Activated T-cell treated with anti-CD3 and anti-CD28 coated beads, Interleukin-2, amount 50 U/mL, for 24 hours (primary cell): ENCODE measurements around the gene RUFY4.
"Not testable (repeated sequence)": the region's sequence is repeated elsewhere in the genome, so short reads cannot be mapped to it uniquely, and the experiment has no call there.

Experiments
- DNase-seq: peaks from one replicate; pipeline ENCODE4 v3.0.0-alpha.2; 2020
- H3K27ac Mint-ChIP-seq: 2 replicates; pipeline ENCODE4 v1.8.0; 2020; ENCODE audit warnings: mild to moderate bottlenecking, mixed read lengths
- H3K27me3 Mint-ChIP-seq: 2 replicates; pipeline ENCODE4 v1.8.0; 2020; ENCODE audit warnings: mixed read lengths
- H3K36me3 Mint-ChIP-seq: 2 replicates; pipeline ENCODE4 v1.8.0; 2020; ENCODE audit warnings: low read depth, mixed read lengths
- H3K4me1 Mint-ChIP-seq: 2 replicates; pipeline ENCODE4 v1.8.0; 2020; ENCODE audit warnings: low read depth, mixed read lengths
- H3K4me3 Mint-ChIP-seq: 2 replicates; pipeline ENCODE4 v1.8.0; 2020; ENCODE audit warnings: mild to moderate bottlenecking, moderate library complexity, mixed read lengths
- H3K9me3 Mint-ChIP-seq: 2 replicates; pipeline ENCODE4 v1.8.0; 2020; ENCODE audit warnings: mixed read lengths

RUFY4 gene

DNA sequence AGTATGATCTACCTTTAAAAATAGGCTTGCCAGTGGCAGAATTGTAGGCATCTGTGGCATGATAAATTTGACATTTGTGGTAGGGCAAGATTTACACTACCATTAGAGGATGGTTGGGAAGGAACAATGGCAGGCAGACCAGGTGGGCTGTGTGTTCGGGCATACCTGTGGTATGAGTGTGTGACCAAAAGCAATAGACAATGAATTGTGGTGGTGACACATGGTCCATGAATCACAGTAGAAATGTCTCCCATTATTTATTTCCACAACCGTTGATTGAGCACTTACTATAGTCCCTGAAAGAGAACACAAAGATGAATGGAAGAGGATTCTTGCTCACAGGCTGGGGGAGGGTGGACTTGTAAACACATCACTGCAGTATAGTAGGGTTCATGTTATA, 29.9 kb upstream of the RUFY4 start:
- Mint-ChIP-seq H3K27me3 (peaks cover 21% of the 10 kb centered on the region), H3K4me3 (no peak overlapping the region), H3K9me3 (no peaks in the 10 kb centered on the region), H3K4me1 (peaks cover 28% of the 10 kb centered on the region), H3K36me3 (no peaks in the 10 kb centered on the region), H3K27ac (no peak overlapping the region)
- no peak for DNase-seq

DNA sequence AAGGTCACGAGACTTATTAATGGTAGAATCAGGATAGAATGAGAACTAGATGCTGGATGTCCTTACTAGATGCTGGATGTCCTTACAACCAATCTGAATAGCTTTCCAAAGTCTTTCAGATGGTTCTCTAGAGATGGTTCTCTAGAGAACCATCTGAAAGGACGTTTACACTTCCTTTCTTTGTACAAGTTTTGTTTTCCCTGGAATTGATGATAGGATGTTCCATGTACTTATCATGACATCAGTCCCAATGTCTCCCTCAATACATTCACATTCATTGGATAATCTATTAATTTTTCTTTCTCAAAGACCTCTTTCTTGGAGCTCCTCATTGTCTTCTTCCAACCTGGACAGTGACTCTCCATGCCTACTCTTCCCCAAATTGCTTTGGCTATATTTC, 28.2 kb upstream of the RUFY4 start:
- DNase-seq = no peak
- Mint-ChIP-seq H3K27ac (no peak overlapping the region), H3K4me1 (peaks cover 18% of the 10 kb centered on the region), H3K27me3 (peaks cover 25% of the 10 kb centered on the region), H3K36me3 (no peaks in the 10 kb centered on the region), H3K4me3 (no peak overlapping the region), H3K9me3 (peaks cover 4% of the 10 kb centered on the region)

DNA sequence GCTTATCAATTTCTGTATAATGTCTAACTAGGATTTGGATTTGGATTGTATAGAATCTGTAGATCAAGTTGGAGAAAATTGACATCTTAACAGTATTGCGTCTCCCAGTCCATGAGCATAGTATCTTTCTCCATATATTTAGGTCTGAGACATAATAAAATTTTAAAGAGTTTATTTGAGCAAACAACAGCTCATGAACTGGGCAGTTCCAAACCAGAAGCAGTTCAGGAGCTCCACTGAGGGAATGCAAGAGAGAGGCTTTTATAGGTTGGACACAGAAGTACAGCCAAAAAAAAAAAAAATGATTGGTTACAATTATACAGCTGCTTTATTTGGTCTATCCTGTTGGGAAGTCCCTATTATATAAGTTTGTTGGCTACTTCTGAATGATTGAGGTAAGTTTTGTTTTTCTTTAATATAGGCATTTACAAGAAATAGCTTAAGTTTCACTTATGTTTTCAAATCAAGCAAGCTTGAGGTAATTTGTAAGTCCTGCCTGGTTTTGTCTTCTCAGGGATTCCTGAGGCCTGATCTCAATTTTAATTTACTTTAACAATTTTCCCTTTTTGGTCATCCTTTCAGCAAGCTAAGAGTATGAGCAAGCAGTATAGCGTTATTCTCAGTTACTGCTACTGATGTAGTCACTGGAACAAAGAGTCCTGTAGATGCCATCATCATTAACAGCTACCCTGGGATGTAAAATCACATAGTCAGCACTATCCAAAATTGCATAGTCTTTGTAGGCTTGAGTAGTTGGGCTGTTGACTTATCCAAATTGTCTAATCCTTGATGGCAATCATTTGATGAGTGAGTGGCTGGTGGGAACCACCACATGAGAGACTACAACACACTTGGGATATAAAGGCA, 27.5 kb upstream of the RUFY4 start:
- H3K9me3 Mint-ChIP-seq = peaks cover 4% of the 10 kb centered on the region
- H3K27me3 Mint-ChIP-seq = peaks cover 28% of the 10 kb centered on the region
- H3K4me3 Mint-ChIP-seq = no peak overlapping the region
- peaks cover 18% of the 10 kb centered on the region for H3K4me1 Mint-ChIP-seq
- DNase-seq = no peak
- H3K36me3 Mint-ChIP-seq = no peaks in the 10 kb centered on the region
- peak overlapping the region; percentile 72 for H3K27ac Mint-ChIP-seq

DNA sequence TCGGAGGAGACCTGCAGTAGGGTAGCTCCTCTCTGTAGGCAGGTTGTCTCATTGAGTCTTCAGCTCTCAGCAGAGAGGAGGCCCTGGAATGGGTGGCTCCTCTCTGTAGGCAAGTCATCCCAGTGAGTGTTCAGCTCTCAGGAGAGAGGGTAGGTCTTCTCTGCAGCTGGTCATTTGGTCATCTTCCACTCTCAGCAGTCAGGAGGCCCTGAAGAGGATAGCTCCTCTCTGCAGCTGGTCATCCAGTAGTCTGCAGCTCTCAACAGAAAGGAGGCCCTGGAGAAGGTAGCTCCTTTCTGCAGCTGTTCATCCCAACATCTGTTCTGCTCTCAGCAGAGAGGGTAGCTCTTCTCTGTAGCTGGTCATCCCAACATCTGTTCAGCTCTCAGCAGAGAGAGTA, 26.0 kb upstream of the RUFY4 start:
- DNase-seq = no peak
- H3K4me1 Mint-ChIP-seq = peaks cover 18% of the 10 kb centered on the region
- H3K27me3 Mint-ChIP-seq = peaks cover 29% of the 10 kb centered on the region
- H3K9me3 Mint-ChIP-seq = peaks cover 4% of the 10 kb centered on the region
- H3K36me3 Mint-ChIP-seq = no peaks in the 10 kb centered on the region
- no peak overlapping the region for H3K27ac Mint-ChIP-seq
- no peak overlapping the region for H3K4me3 Mint-ChIP-seq

DNA sequence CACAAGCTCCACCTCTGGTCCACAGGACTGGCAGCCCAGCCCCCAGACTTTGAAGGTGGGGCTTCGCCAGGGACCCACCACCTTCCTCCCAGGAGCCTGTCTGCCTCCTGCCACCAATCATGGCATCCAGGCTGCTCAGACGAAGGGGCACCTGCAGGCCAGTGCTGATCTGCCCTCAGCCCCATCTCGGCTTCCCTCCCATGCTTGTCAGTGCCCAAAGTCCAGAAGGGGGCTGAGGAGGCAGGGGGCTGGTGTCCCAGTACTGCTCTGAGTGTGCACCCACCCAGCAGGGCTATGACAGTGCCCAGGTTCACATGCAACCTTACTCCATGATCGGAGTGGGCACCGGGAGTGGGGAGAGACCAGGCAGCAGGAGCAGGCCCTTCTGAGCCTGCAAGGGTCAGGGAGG, 25.3 kb upstream of the RUFY4 start:
- Mint-ChIP-seq H3K27ac (no peak overlapping the region), H3K9me3 (peaks cover 4% of the 10 kb centered on the region), H3K4me3 (no peak overlapping the region), H3K4me1 (peaks cover 18% of the 10 kb centered on the region), H3K27me3 (peaks cover 31% of the 10 kb centered on the region), H3K36me3 (no peaks in the 10 kb centered on the region)
- DNase-seq = no peak

DNA sequence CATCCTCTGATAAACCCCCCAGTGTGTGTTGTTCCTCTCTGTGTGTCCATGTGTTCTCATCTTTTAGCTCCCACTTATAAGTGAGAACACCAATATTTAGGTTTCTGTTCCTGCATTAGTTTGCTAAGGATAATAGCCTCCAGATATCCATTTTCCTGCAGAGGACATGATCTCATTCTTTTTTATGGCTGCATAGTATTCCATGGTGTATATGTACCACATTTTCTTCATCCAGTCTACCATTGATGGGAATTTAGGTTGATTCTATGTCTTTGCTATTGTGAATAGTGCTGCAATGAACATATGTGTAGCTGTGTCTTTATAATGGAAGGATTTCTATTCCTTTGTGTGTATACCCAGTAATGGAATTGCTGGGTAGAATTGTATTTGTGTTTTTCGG, 24.5 kb upstream of the RUFY4 start:
- H3K9me3 Mint-ChIP-seq, H3K36me3 Mint-ChIP-seq, H3K27ac Mint-ChIP-seq, DNase-seq, H3K4me3 Mint-ChIP-seq: not testable (repeated sequence)
- H3K4me1 Mint-ChIP-seq = peaks cover 11% of the 10 kb centered on the region
- peaks cover 28% of the 10 kb centered on the region for H3K27me3 Mint-ChIP-seq

DNA sequence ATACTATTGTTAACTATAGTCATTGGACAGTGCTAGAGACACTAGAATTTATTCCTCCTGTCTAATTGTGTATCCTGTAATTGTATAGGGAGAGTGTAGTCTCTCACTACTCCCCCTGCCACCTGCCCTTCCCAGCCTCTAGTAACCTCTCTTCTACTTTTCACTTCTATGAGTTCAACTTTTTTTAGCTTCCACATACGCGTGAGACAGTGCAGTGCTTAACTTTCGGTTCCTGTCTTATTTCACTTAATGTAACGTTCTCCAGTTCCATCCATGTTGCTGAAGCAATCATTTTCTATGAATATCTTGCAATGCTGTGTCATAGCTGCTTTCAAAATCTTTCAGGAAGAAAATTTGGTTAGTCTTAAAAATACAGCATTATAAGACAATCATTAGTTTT, 22.8 kb upstream of the RUFY4 start:
- no peak overlapping the region for H3K27ac Mint-ChIP-seq
- no peak overlapping the region for H3K4me3 Mint-ChIP-seq
- DNase-seq = no peak
- peaks cover 15% of the 10 kb centered on the region for H3K9me3 Mint-ChIP-seq
- peaks cover 24% of the 10 kb centered on the region for H3K27me3 Mint-ChIP-seq
- peaks cover 7% of the 10 kb centered on the region for H3K4me1 Mint-ChIP-seq
- H3K36me3 Mint-ChIP-seq = no peaks in the 10 kb centered on the region

DNA sequence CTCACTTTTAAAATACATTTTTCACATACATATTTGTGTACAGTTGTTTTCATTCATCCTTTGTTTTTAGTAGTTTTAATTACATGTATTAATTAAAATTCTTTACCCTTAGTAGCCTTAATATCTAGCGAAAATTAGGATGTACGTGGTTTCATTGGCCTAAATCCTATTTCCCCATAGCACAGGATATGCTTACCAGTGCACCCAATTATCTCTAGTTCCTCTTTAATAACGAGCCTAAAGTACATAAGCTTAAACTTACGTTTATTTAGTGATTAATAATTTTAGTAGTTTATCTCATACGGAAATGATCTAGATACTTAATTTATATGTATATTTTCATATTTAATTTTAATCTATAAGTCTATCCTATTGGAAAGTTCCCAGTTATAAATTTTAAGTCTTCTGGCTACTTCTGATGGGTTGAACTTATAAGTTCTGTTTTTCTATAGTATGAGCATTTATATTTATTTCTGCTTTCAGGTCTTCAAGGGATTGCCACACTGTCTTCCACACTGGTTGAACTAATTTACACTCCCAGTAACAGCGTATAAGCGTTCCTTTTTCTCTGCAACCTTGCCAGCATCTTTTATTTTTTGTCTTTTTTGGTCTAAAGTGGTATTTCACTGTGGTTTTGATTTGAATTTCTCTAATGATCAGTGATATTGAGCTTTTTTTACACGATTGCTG, 21.4 kb upstream of the RUFY4 start:
- no peak for DNase-seq
- H3K4me1 Mint-ChIP-seq = no peaks in the 10 kb centered on the region
- H3K27me3 Mint-ChIP-seq = peaks cover 27% of the 10 kb centered on the region
- no peak overlapping the region for H3K27ac Mint-ChIP-seq
- peaks cover 15% of the 10 kb centered on the region for H3K9me3 Mint-ChIP-seq
- no peak overlapping the region for H3K4me3 Mint-ChIP-seq
- H3K36me3 Mint-ChIP-seq = no peaks in the 10 kb centered on the region

DNA sequence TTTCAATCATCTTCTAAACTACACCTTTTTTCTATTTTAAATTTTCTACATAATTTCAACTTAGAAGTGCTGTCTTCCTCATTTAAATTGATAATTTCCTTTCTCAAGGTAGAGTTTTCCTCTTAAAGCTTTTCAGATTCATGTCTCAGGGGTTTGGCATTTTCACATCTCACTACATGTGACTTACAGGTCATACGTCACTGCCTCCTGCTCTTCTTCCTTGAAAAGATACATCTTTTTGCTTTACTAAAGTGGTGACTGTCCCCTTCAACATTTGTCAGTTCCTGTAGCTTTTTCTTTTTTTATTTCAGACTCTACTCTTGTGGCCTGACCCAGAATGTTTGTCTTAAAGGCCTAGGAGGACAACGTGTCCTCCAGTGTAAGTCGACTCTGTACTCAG, 17.1 kb upstream of the RUFY4 start:
- Mint-ChIP-seq H3K27me3 (peaks cover 24% of the 10 kb centered on the region), H3K9me3 (peaks cover 11% of the 10 kb centered on the region), H3K36me3 (no peaks in the 10 kb centered on the region), H3K27ac (no peak overlapping the region), H3K4me3 (no peak overlapping the region), H3K4me1 (no peaks in the 10 kb centered on the region)
- DNase-seq = no peak

DNA sequence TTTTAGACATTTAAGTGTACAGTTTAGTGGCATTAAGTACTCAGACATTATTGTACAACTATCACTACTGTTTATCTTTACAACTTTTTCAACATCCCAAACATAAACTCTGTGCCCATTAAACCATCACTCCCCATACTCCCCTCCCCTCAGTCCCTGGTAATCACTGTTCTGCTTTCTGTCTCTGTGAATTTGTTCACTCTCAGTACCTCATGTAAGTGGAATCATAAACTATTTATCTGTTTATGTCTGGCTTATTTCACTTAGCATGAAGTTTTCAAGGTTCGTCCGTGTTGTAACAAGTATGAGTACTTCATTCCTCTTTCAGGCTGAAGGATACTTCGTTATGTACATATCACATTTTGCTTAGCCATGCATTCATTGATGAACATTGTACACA, 9.8 kb upstream of the RUFY4 start:
- H3K4me1 Mint-ChIP-seq = no peaks in the 10 kb centered on the region
- H3K9me3 Mint-ChIP-seq = no peaks in the 10 kb centered on the region
- H3K27me3 Mint-ChIP-seq = peaks cover 27% of the 10 kb centered on the region

DNA sequence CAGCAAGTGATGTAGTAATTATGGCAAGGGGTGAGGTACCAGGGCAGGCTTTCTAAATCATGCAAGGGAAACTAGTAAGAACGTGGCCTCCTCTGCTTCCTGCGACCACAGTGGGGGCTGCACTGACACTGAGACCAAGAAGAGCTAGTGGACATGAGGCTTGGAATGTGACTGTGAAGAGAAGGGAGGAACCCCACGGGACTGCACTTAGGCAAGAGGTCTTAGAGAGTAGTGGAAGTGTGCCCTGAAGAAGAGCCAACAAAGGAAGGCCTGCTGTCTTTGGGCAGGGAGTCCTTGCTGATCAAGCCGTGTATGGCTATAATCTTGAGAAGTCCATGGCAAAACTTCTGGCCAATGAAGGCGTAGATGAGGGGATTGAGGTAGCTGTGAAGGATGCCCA, 8.9 kb upstream of the RUFY4 start:
- Mint-ChIP-seq H3K27me3 (peaks cover 27% of the 10 kb centered on the region), H3K4me3 (no peak overlapping the region), H3K4me1 (no peaks in the 10 kb centered on the region), H3K9me3 (no peaks in the 10 kb centered on the region), H3K27ac (no peak overlapping the region), H3K36me3 (no peaks in the 10 kb centered on the region)
- DNase-seq = no peak

More for the DNA sequence above, 9.8 kb upstream of the RUFY4 start:
- H3K36me3 Mint-ChIP-seq = no peaks in the 10 kb centered on the region
- H3K4me3 Mint-ChIP-seq = no peak overlapping the region
- no peak for DNase-seq
- no peak overlapping the region for H3K27ac Mint-ChIP-seq

DNA sequence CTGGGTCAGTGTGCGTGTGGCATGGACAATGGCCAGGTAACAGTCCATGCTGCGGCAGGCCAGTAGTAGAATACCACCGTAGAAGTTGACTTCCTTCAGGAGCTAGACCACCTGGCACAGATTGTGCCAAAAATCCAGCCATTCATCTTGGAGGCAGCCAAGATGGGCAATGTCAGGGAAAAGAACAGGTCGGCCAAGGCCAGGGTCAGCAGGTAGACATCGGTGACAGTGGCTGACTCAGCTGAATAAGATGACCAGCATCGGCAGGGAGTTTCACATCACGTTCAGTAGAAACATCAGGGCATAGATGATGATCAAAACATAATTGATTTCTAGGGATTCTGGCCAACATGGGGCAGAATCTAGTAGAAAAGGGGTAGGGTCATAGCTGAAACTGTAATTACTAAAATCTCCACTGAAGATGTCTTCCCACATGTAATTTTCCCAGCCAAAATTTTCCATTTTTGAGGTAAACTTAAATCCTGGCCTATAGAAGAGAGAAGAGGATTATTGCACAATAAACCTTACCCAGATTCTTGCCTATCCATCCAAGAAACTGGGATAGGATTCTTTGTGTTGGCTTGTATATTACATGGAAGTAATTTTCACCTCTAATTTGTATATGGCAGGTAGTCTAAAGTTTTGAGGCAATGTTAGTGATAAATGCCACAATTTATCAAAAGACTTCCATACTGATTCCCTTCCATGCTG, 7.9 kb upstream of the RUFY4 start:
- Mint-ChIP-seq H3K27me3 (peaks cover 22% of the 10 kb centered on the region), H3K36me3 (no peaks in the 10 kb centered on the region), H3K9me3 (no peaks in the 10 kb centered on the region), H3K27ac (no peak overlapping the region), H3K4me3 (no peak overlapping the region), H3K4me1 (no peaks in the 10 kb centered on the region)
- no peak for DNase-seq

DNA sequence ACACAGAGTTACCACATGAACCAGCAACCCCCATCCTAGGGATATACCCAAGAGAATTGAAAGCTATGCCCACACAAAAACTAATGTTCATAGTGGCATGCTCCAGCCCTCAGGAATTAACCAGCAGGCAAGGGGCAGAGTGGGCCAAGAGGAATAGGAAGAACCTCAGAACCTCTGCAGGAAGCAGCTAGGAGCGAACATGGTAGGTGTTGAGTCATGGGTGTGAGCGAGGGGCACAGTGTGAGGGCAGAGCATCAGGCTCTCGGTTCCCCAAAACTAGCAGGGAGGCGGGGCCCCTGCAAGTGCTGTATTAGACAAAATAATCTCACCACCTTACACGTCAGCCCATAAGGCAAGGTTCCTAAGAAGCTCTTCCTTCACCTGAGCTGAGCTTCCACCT, 5.6 kb upstream of the RUFY4 start:
- DNase-seq = no peak
- Mint-ChIP-seq H3K27me3 (peaks cover 37% of the 10 kb centered on the region), H3K36me3 (no peaks in the 10 kb centered on the region), H3K9me3 (no peaks in the 10 kb centered on the region), H3K27ac (no peak overlapping the region), H3K4me1 (peaks cover under 1% of the 10 kb centered on the region), H3K4me3 (no peak overlapping the region)

DNA sequence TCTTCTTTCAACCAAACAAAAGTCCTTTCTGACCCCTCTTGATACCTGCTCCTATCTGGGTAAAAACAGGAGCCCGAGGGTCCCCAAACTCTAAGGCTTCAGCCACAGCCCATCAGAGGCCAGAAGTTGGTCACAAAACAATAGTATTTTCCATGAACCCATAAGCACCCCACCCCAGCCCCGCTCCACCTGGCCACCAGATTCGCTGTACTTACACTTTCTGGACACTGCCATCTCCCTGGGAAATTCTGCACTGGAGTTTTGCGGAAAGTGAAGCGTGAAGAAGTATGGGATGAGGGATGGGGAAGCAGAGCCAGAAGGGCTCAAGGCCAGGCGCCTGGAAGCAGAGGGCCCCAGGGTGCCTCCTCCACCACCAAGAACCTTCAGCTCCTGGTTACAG, 5.2 kb upstream of the RUFY4 start:
- H3K4me1 Mint-ChIP-seq = peaks cover 4% of the 10 kb centered on the region
- H3K9me3 Mint-ChIP-seq = no peaks in the 10 kb centered on the region
- H3K4me3 Mint-ChIP-seq = no peak overlapping the region
- peaks cover 36% of the 10 kb centered on the region for H3K27me3 Mint-ChIP-seq
- no peaks in the 10 kb centered on the region for H3K36me3 Mint-ChIP-seq
- H3K27ac Mint-ChIP-seq = no peak overlapping the region
- no peak for DNase-seq
